CD4-positive, alpha-beta T cell treated with Interleukin-17A for 1 hour (primary cell): ENCODE results near the gene RAB11B.
"Not testable (repeated sequence)": the region's sequence is repeated elsewhere in the genome, so short reads cannot be mapped to it uniquely, and the experiment has no call there.

Source experiments
- DNase-seq: peaks from one replicate; pipeline ENCODE4 v3.0.0-alpha.2; 2020

The RAB11B gene

GRCh38 chr19:8389891-8390616 lies at the start of gene RAB11B:
TSS of gene RAB11B (plus strand) at chr19:8390360. CDS start at chr19:8390417, 57 bp downstream.
- DNase-seq, result peak; percentile 100

GRCh38 chr19:8341504-8341903 lies 48.7 kb upstream of the RAB11B start:
- DNase-seq, result not testable (repeated sequence)

- no peak for DNase-seq
Measured at GRCh38 chr19:8342316-8342683, 47.9 kb upstream of the RAB11B start.

- peak; percentile 94 for DNase-seq
Measured at GRCh38 chr19:8342684-8343482, 47.3 kb upstream of the RAB11B start, which contains the start of gene KANK3. TSS of gene KANK3 (minus strand) at chr19:8343262. CDS start at chr19:8337828, 5,434 bp downstream.

GRCh38 chr19:8343483-8343844 lies 46.7 kb upstream of the RAB11B start:
- no peak for DNase-seq

- DNase-seq, result not testable (repeated sequence)
Measured at GRCh38 chr19:8349629-8350372, 40.4 kb upstream of the RAB11B start.

- no peak for DNase-seq
Measured at GRCh38 chr19:8352134-8352827, 37.9 kb upstream of the RAB11B start.

- DNase-seq, result not testable (repeated sequence)
Measured at GRCh38 chr19:8352845-8353244, 37.3 kb upstream of the RAB11B start.

GRCh38 chr19:8355631-8356402 lies 34.3 kb upstream of the RAB11B start:
- no peak for DNase-seq

GRCh38 chr19:8357007-8357521 lies 33.1 kb upstream of the RAB11B start:
- DNase-seq, result no peak

GRCh38 chr19:8358948-8359347 lies 31.2 kb upstream of the RAB11B start:
- DNase-seq, result no peak

- no peak for DNase-seq
Measured at GRCh38 chr19:8360196-8360595, 30.0 kb upstream of the RAB11B start.

GRCh38 chr19:8361921-8362793 lies 28.0 kb upstream of the RAB11B start:
- no peak for DNase-seq

- peak; percentile 52 for DNase-seq
Measured at GRCh38 chr19:8363803-8364771, 26.1 kb upstream of the RAB11B start, which contains the start of gene ANGPTL4. TSS of gene ANGPTL4 (plus strand) at chr19:8364155. CDS start at chr19:8364322, 167 bp downstream.

GRCh38 chr19:8366121-8366581 lies 24.0 kb upstream of the RAB11B start:
- no peak for DNase-seq

- DNase-seq, result no peak
Measured at GRCh38 chr19:8366961-8367326, 23.2 kb upstream of the RAB11B start.

GRCh38 chr19:8367327-8368001 lies 22.7 kb upstream of the RAB11B start:
- no peak for DNase-seq

GRCh38 chr19:8370176-8371010 lies 19.8 kb upstream of the RAB11B start:
- no peak for DNase-seq
